ENCODE measurements around the gene TTC39B.

Gene TTC39B

DNA sequence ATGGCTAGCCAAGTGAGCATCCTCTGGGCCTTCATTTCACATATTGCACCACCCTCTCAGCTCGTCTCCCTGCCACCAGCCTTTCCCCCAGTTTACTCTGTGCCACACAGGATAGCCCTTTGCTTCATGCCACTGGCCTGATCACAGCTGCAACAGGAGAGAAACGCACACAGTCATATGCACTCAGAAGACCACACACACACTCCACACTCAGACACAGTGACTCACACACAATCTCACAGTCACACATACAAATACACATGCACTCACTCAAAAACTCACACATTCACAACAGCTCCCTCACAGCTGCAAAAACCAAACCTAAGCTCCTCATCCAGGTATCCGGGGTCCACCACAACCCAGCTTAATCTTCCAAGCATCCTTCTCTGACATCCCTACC lies 38.7 kb downstream of the TTC39B start:
- no peak overlapping the region for H3K4me3 ChIP-seq (IDR thresholded peaks at IDR 0.05; ENCODE audit: insufficient read depth, low read depth, low read length)
- no peak overlapping the region for H3K9ac ChIP-seq
- no peak overlapping the region for H3K4me2 ChIP-seq
- TF ChIP-seq, protein P1, sequence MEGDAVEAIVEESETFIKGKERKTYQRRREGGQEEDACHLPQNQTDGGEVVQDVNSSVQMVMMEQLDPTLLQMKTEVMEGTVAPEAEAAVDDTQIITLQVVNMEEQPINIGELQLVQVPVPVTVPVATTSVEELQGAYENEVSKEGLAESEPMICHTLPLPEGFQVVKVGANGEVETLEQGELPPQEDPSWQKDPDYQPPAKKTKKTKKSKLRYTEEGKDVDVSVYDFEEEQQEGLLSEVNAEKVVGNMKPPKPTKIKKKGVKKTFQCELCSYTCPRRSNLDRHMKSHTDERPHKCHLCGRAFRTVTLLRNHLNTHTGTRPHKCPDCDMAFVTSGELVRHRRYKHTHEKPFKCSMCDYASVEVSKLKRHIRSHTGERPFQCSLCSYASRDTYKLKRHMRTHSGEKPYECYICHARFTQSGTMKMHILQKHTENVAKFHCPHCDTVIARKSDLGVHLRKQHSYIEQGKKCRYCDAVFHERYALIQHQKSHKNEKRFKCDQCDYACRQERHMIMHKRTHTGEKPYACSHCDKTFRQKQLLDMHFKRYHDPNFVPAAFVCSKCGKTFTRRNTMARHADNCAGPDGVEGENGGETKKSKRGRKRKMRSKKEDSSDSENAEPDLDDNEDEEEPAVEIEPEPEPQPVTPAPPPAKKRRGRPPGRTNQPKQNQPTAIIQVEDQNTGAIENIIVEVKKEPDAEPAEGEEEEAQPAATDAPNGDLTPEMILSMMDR (conservative IDR thresholded peaks at IDR 0.05; ENCODE audit: low read depth, low read length): no peak
- no peaks in the 10 kb centered on the region for H3K79me2 ChIP-seq (ENCODE audit: insufficient read depth, low read depth)
- no peaks in the 10 kb centered on the region for H3K36me3 ChIP-seq (ENCODE audit: insufficient read depth)
- no peaks in the 10 kb centered on the region for H3K27me3 ChIP-seq (ENCODE audit: insufficient read depth, low read depth)
- H4K20me1 ChIP-seq (ENCODE audit: insufficient read depth): no peaks in the 10 kb centered on the region
- no peak overlapping the region for H3K27ac ChIP-seq
- no peak overlapping the region for H2AFZ ChIP-seq (ENCODE audit: low read depth)
- H3K4me1 ChIP-seq (ENCODE audit: low read depth, poor library complexity, severe bottlenecking): no peaks in the 10 kb centered on the region

DNA sequence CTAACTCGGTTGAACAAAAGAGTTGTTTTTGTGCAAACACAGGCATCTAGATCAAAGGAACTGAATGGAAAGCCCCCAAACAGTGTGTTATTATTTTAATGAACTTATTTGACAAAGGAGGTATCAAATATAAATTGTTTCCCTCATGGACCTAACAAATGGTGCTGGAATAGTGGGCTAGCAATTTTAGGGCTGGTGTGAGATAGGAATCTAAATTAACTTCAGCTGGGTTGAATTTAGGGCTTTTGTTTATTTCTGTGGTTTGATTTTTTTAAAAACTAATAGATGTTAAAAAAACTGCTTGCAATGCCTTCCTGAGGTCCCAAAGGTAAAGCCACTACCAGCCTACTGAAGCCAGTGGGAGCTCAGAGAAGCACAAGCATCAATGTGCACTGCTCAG lies 42.1 kb downstream of the TTC39B start:
- TF ChIP-seq, protein P1 (conservative IDR thresholded peaks at IDR 0.05; ENCODE audit: low read depth, low read length): no peak
- Histone ChIP-seq H4K20me1 (ENCODE audit: insufficient read depth) (no peaks in the 10 kb centered on the region), H3K79me2 (ENCODE audit: insufficient read depth, low read depth) (no peaks in the 10 kb centered on the region), H2AFZ (ENCODE audit: low read depth) (no peak overlapping the region), H3K27me3 (ENCODE audit: insufficient read depth, low read depth) (no peaks in the 10 kb centered on the region), H3K4me2 (no peak overlapping the region), H3K36me3 (ENCODE audit: insufficient read depth) (no peaks in the 10 kb centered on the region), H3K27ac (no peak overlapping the region), H3K4me3 (IDR thresholded peaks at IDR 0.05; ENCODE audit: insufficient read depth, low read depth, low read length) (no peak overlapping the region), H3K9ac (no peak overlapping the region), H3K4me1 (ENCODE audit: low read depth, poor library complexity, severe bottlenecking) (no peaks in the 10 kb centered on the region)

DNA sequence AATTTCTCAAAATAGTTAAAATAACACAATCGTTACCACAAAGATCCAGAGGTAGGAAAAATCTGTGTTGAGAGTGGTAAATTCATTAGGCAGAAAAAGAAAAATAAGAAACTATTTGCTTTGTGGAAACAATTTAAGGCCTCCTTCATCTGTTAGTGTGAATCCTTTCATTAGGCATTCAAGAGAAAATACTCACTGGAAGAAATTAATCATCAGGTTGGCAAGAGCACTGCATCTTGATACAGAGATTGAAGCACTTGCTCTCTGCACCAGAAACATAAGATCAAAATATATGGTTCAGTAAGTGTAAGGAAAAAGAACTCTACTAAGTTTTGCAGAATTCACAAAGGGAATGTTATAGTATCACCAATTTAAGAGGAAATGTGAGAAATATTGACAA lies 44.4 kb downstream of the TTC39B start:
- H3K4me1 ChIP-seq (ENCODE audit: low read depth, poor library complexity, severe bottlenecking): no peaks in the 10 kb centered on the region
- no peak overlapping the region for H3K9ac ChIP-seq
- H2AFZ ChIP-seq (ENCODE audit: low read depth): no peak overlapping the region
- TF ChIP-seq, protein P1 (conservative IDR thresholded peaks at IDR 0.05; ENCODE audit: low read depth, low read length): no peak
- no peaks in the 10 kb centered on the region for H3K79me2 ChIP-seq (ENCODE audit: insufficient read depth, low read depth)
- H3K36me3 ChIP-seq (ENCODE audit: insufficient read depth): no peaks in the 10 kb centered on the region
- no peak overlapping the region for H3K4me3 ChIP-seq (IDR thresholded peaks at IDR 0.05; ENCODE audit: insufficient read depth, low read depth, low read length)
- no peak overlapping the region for H3K27ac ChIP-seq
- no peaks in the 10 kb centered on the region for H4K20me1 ChIP-seq (ENCODE audit: insufficient read depth)
- no peak overlapping the region for H3K4me2 ChIP-seq
- H3K27me3 ChIP-seq (ENCODE audit: insufficient read depth, low read depth): no peaks in the 10 kb centered on the region

DNA sequence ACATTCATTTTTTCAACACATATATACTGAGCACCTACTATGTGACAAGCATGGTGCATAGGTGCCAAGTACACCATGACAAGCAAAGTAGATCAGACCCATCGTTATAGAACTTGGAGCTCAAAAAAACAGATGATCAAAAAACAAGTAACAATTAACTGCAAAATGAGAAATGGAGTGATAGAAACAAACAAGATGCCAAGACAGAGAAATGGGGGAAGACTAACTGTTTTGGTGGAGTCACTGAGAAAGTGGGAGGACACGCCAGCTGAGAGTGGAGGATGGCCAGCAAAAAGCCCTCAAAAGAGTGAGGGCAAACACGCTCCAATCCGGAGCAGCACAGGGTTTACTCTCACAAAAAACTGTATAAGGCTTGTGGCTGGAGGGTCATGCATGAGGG lies 50.6 kb downstream of the TTC39B start:
- H3K9ac ChIP-seq: no peak overlapping the region
- H3K27ac ChIP-seq: no peak overlapping the region
- TF ChIP-seq, protein P1 (conservative IDR thresholded peaks at IDR 0.05; ENCODE audit: low read depth, low read length): no peak
- H2AFZ ChIP-seq (ENCODE audit: low read depth): no peak overlapping the region
- no peaks in the 10 kb centered on the region for H3K4me1 ChIP-seq (ENCODE audit: low read depth, poor library complexity, severe bottlenecking)
- no peaks in the 10 kb centered on the region for H3K79me2 ChIP-seq (ENCODE audit: insufficient read depth, low read depth)
- H3K27me3 ChIP-seq (ENCODE audit: insufficient read depth, low read depth): no peaks in the 10 kb centered on the region
- H4K20me1 ChIP-seq (ENCODE audit: insufficient read depth): no peaks in the 10 kb centered on the region
- no peaks in the 10 kb centered on the region for H3K36me3 ChIP-seq (ENCODE audit: insufficient read depth)
- no peak overlapping the region for H3K4me2 ChIP-seq
- no peak overlapping the region for H3K4me3 ChIP-seq (IDR thresholded peaks at IDR 0.05; ENCODE audit: insufficient read depth, low read depth, low read length)

DNA sequence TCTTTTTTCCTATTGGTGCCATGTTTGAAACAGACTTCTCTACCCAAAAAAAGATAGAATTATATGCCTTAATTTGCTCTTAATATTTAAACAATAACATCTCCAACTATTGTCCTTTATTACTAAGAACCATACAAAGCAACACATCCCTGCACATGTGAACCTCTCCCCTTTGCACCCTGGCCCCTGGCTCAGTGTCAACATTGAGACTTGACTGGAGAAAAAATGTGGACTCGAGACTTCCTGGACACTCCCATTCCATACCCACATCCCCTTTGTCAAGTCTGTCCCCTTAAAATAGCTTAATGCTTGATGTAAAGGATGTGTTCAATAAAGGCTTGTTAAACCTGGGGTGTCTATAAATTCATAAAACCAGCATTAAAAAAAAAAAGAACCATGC lies 53.2 kb downstream of the TTC39B start:
- TF ChIP-seq, protein P1 (conservative IDR thresholded peaks at IDR 0.05; ENCODE audit: low read depth, low read length): no peak
- Histone ChIP-seq H3K4me1 (ENCODE audit: low read depth, poor library complexity, severe bottlenecking) (no peaks in the 10 kb centered on the region), H3K4me3 (IDR thresholded peaks at IDR 0.05; ENCODE audit: insufficient read depth, low read depth, low read length) (no peak overlapping the region), H3K9ac (no peak overlapping the region), H3K79me2 (ENCODE audit: insufficient read depth, low read depth) (no peaks in the 10 kb centered on the region), H3K27me3 (ENCODE audit: insufficient read depth, low read depth) (no peaks in the 10 kb centered on the region), H4K20me1 (ENCODE audit: insufficient read depth) (no peaks in the 10 kb centered on the region), H3K4me2 (no peak overlapping the region), H3K27ac (no peak overlapping the region), H2AFZ (ENCODE audit: low read depth) (no peak overlapping the region), H3K36me3 (ENCODE audit: insufficient read depth) (no peaks in the 10 kb centered on the region)
